Ascending aorta (tissue), 2 donors: ENCODE measurements around the gene STX18. TPM values are rescaled to one million over a fixed set of nuclear protein-coding genes. Genes with fewer than 3 reads are reported as not detected.
"Not testable (repeated sequence)": the region's sequence is repeated elsewhere in the genome, so short reads cannot be mapped to it uniquely, and the experiment has no call there.

Source experiments
- DNase-seq, 2 donors: peaks; one replicate each; pipeline ENCODE4 v3.0.0-alpha.2; 2019; ENCODE audit warnings: low spot score in 2 of 2
- H3K27ac ChIP-seq, 2 donors: fragments of 200-600 bp; sonication (generic); one replicate each; pipeline ENCODE4 v1.5.1; 2016 to 2017; ENCODE audit warnings: mild to moderate bottlenecking in 1 of 2
- H3K27me3 ChIP-seq: fragments of 200-600 bp; sonication (generic); one replicate; pipeline ENCODE4 v1.5.1; 2017
- H3K36me3 ChIP-seq, 2 donors: fragments of 200-600 bp; sonication (generic); one replicate each; pipeline ENCODE4 v1.5.1; 2016
- H3K4me1 ChIP-seq, 2 donors: fragments of 200-600 bp; sonication (generic); one replicate each; pipeline ENCODE4 v1.5.1; 2016 to 2017; ENCODE audit warnings: mild to moderate bottlenecking in 1 of 2
- H3K4me3 ChIP-seq, 2 donors: fragments of 200-600 bp; sonication (generic); one replicate each; pipeline ENCODE4 v1.5.1; 2016 to 2017; ENCODE audit warnings: mild to moderate bottlenecking in 1 of 2
- H3K9me3 ChIP-seq, 2 donors: fragments of 200-600 bp; sonication (generic); one replicate each; pipeline ENCODE4 v1.5.1; 2016
- CTCF ChIP-seq, 3 experiments: fragments of 200-600 bp in 2 of 3; fragments of 450-650 bp in 1 of 3; sonication (generic) in 2 of 3; IDR thresholded peaks; one replicate each; pipeline ENCODE4 v1.5.1; 2016 to 2019; ENCODE audit warnings: antibody characterized with exemption in 3 of 3, mild to moderate bottlenecking in 1 of 3, moderate library complexity in 1 of 3
- intact Hi-C: fragments of 100-400 bp; cut with DNase I; formaldehyde crosslinking; loops from one replicate; pipeline ENCODE4 v1.15.1; 2023
- total RNA-seq: library from RNA; depleted of rRNA; stranded (reverse); fragments of >200 nt; gene quantifications from one replicate; pipeline ENCODE4 v1.1.0, GENCODE V29; 2016

The STX18 gene
- total RNA-seq, 1 donor from 2014 or later, result 28.2 TPM

DNA sequence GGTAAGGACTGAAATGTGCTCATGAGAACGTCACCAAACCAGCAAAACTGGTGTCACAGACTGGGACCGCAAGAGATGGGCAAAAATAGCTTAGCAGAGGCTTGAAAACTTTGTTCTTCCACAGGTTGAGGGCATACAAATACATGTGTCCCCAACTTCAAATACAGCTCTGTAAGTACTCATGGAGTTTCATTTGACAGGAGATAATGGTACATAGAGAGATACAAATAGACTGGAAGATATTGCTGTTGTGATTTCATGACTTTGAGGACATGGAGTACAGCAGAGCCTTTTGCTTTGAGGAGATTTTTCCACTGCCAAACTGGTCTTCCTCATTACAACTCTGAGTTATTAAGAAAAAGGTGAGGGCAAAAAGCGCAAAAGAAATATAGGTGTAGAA is 70.7 kb downstream of the STX18 start:
- no peak overlapping the region for H3K4me3 ChIP-seq
- no peaks in the 10 kb centered on the region for H3K4me1 ChIP-seq
- TF ChIP-seq CTCF (IDR thresholded peaks at IDR 0.05), result no peak
- no peak overlapping the region for H3K27ac ChIP-seq
- intact Hi-C loops, result no loop called here
- no peaks in the 10 kb centered on the region for H3K9me3 ChIP-seq
- no peaks in the 10 kb centered on the region for H3K27me3 ChIP-seq
- peaks cover 33 to 50% of the 10 kb centered on the region in 2 donors for H3K36me3 ChIP-seq
- no peak for DNase-seq

- no peak for TF ChIP-seq CTCF (IDR thresholded peaks at IDR 0.05)
- H3K36me3 ChIP-seq, result peaks cover 39 to 60% of the 10 kb centered on the region in 2 donors
- no peak for DNase-seq
- H3K27ac ChIP-seq, result no peak overlapping the region
- intact Hi-C loops, result no loop called here
- H3K9me3 ChIP-seq, result no peaks in the 10 kb centered on the region
- H3K4me1 ChIP-seq, result no peaks in the 10 kb centered on the region
- no peak overlapping the region for H3K4me3 ChIP-seq
- H3K27me3 ChIP-seq, result no peaks in the 10 kb centered on the region
These were observed 71.6 kb downstream of the STX18 start for GRCh38 chr4:4470208-4470607.

GRCh38 chr4:4465238-4465637 is 76.6 kb downstream of the STX18 start:
- H3K4me3 ChIP-seq, H3K27ac ChIP-seq, H3K9me3 ChIP-seq, DNase-seq, intact Hi-C loops, H3K4me1 ChIP-seq, H3K27me3 ChIP-seq: not testable (repeated sequence)
- peaks cover 35 to 62% of the 10 kb centered on the region in 2 donors for H3K36me3 ChIP-seq

DNA sequence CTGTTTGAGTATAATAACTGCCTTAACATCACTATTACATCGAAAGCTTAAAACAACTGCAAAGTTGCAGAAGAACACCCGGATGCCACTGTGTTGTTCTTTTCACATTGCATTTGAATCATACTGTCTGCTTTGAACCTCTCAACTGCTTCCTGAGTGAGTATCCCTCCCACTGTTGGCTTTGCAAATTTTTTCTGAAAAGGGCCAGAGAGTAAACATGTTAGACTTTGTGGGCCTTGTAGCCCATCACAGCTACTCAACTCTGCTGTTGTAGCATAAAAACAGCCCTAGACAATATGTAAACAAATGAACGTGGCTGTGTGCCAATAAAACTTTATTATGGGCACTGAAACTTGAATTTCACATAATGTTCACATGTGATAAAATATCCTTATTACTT is 78.9 kb downstream of the STX18 start:
- intact Hi-C loops, result no loop called here
- Histone ChIP-seq H3K4me1 (no peaks in the 10 kb centered on the region), H3K27me3 (no peaks in the 10 kb centered on the region), H3K27ac (no peak overlapping the region), H3K36me3 (peaks cover 24 to 54% of the 10 kb centered on the region in 2 donors), H3K9me3 (no peaks in the 10 kb centered on the region), H3K4me3 (no peak overlapping the region)
- no peak for TF ChIP-seq CTCF (IDR thresholded peaks at IDR 0.05)
- no peak for DNase-seq

GRCh38 chr4:4461850-4462249 is 80.0 kb downstream of the STX18 start:
- no peaks in the 10 kb centered on the region for H3K27me3 ChIP-seq
- no peaks in the 10 kb centered on the region for H3K9me3 ChIP-seq
- intact Hi-C loops, result no loop called here
- no peak overlapping the region for H3K27ac ChIP-seq
- peaks cover 34 to 54% of the 10 kb centered on the region in 2 donors for H3K36me3 ChIP-seq
- no peak for TF ChIP-seq CTCF (IDR thresholded peaks at IDR 0.05)
- no peak for DNase-seq
- H3K4me1 ChIP-seq, result no peaks in the 10 kb centered on the region
- H3K4me3 ChIP-seq, result no peak overlapping the region

- no peak for DNase-seq
- Histone ChIP-seq H3K27ac (no peak overlapping the region), H3K4me1 (no peaks in the 10 kb centered on the region), H3K27me3 (no peaks in the 10 kb centered on the region), H3K36me3 (peaks cover 35 to 54% of the 10 kb centered on the region in 2 donors), H3K4me3 (no peak overlapping the region), H3K9me3 (no peaks in the 10 kb centered on the region)
- intact Hi-C loops, result no loop called here
- no peak for TF ChIP-seq CTCF (IDR thresholded peaks at IDR 0.05)
These were observed 80.7 kb downstream of the STX18 start for GRCh38 chr4:4461178-4461577.
